Measurements from ENCODE around the gene PYCR2.

The PYCR2 gene

GRCh38 chr1:225899044-225899925 is 24.8 kb downstream of the PYCR2 start:
- Histone ChIP-seq H3K36me3 (ENCODE audit: control insufficient read depth in 1 of 2, insufficient read depth in 2 of 2, low read length in 2 of 2) (no peaks in the 10 kb centered on the region), H3K23ac (ENCODE audit: low read length) (no peak overlapping the region), H3K4me2 (ENCODE audit: low read length) (no peak overlapping the region)

GRCh38 chr1:225897595-225898514 is 26.2 kb downstream of the PYCR2 start:
- Histone ChIP-seq H3K4me3 (ENCODE audit: low read depth, low read length) (no peak overlapping the region), H3K18ac (ENCODE audit: low read length) (no peak overlapping the region), H2AK5ac (ENCODE audit: low read length) (no peak overlapping the region), H4K8ac (ENCODE audit: low read depth, low read length) (no peak overlapping the region), H3K27ac (ENCODE audit: low read depth, low read length) (no peak overlapping the region), H2BK12ac (ENCODE audit: low read length) (no peak overlapping the region), H3K4me2 (ENCODE audit: low read length) (no peak overlapping the region), H3K4ac (ENCODE audit: low read depth, low read length) (no peak overlapping the region), H4K12ac (ENCODE audit: low read depth, low read length) (no peak overlapping the region), H2BK120ac (ENCODE audit: insufficient read depth, low read length, poor library complexity) (no peak overlapping the region), H3K9ac (ENCODE audit: low read length) (no peak overlapping the region), H4K91ac (ENCODE audit: low read depth, low read length) (no peak overlapping the region), H3K36me3 (ENCODE audit: control insufficient read depth in 1 of 2, insufficient read depth in 2 of 2, low read length in 2 of 2) (no peaks in the 10 kb centered on the region), H3K14ac (ENCODE audit: low read length) (no peak overlapping the region), H3K27me3 (ENCODE audit: insufficient read depth, low read length) (no peaks in the 10 kb centered on the region), H3K23ac (ENCODE audit: low read length) (no peak overlapping the region), H3K79me1 (ENCODE audit: low read length) (peaks cover 1% of the 10 kb centered on the region), H2BK5ac (ENCODE audit: low read depth, low read length, poor library complexity) (no peak overlapping the region), H3K9me3 (ENCODE audit: insufficient read depth, low read depth, low read length) (no peaks in the 10 kb centered on the region), H3K4me1 (ENCODE audit: control insufficient read depth in 1 of 2, insufficient read depth in 2 of 2, low read length in 2 of 2) (peaks cover 4 to 5% of the 10 kb centered on the region in 2 experiments), H2AFZ (ENCODE audit: insufficient read depth, low read length, poor library complexity) (no peak overlapping the region), H3K79me2 (ENCODE audit: control insufficient read depth, insufficient read depth, low read length, poor library complexity) (no peaks in the 10 kb centered on the region)
- WGBS (ENCODE audit: extremely low coverage, insufficient coverage, insufficient read length): no CpG with 5 or more reads among the region's 19 CpGs
- no peak for DNase-seq

More at GRCh38 chr1:225899044-225899925, 24.8 kb downstream of the PYCR2 start:
- Histone ChIP-seq H3K4me3 (ENCODE audit: low read depth, low read length) (no peak overlapping the region), H3K18ac (ENCODE audit: low read length) (no peak overlapping the region), H4K12ac (ENCODE audit: low read depth, low read length) (no peak overlapping the region), H2AFZ (ENCODE audit: insufficient read depth, low read length, poor library complexity) (no peak overlapping the region), H4K8ac (ENCODE audit: low read depth, low read length) (no peak overlapping the region), H3K27me3 (ENCODE audit: insufficient read depth, low read length) (no peaks in the 10 kb centered on the region), H3K4ac (ENCODE audit: low read depth, low read length) (no peak overlapping the region), H3K4me1 (ENCODE audit: control insufficient read depth in 1 of 2, insufficient read depth in 2 of 2, low read length in 2 of 2) (peaks cover 4 to 5% of the 10 kb centered on the region in 2 experiments), H2BK120ac (ENCODE audit: insufficient read depth, low read length, poor library complexity) (no peak overlapping the region), H4K91ac (ENCODE audit: low read depth, low read length) (no peak overlapping the region), H3K79me1 (ENCODE audit: low read length) (peaks cover 1% of the 10 kb centered on the region), H3K27ac (ENCODE audit: low read depth, low read length) (no peak overlapping the region), H2AK5ac (ENCODE audit: low read length) (no peak overlapping the region), H3K79me2 (ENCODE audit: control insufficient read depth, insufficient read depth, low read length, poor library complexity) (no peaks in the 10 kb centered on the region), H2BK5ac (ENCODE audit: low read depth, low read length, poor library complexity) (no peak overlapping the region), H3K9ac (ENCODE audit: low read length) (no peak overlapping the region), H2BK12ac (ENCODE audit: low read length) (no peak overlapping the region), H3K14ac (ENCODE audit: low read length) (no peak overlapping the region), H3K9me3 (ENCODE audit: insufficient read depth, low read depth, low read length) (no peaks in the 10 kb centered on the region)
- DNase-seq: no peak
- no CpG with 5 or more reads among the region's 4 CpGs for WGBS (ENCODE audit: extremely low coverage, insufficient coverage, insufficient read length)

- WGBS (ENCODE audit: extremely low coverage, insufficient coverage, insufficient read length): no CpG with 5 or more reads among the region's 7 CpGs
- H3K79me1 ChIP-seq (ENCODE audit: low read length): peaks cover 1% of the 10 kb centered on the region
- H2BK5ac ChIP-seq (ENCODE audit: low read depth, low read length, poor library complexity): no peak overlapping the region
- H3K4me1 ChIP-seq (ENCODE audit: control insufficient read depth in 1 of 2, insufficient read depth in 2 of 2, low read length in 2 of 2): peaks cover 4 to 5% of the 10 kb centered on the region in 2 experiments
- H3K18ac ChIP-seq (ENCODE audit: low read length): peak overlapping the region; percentile 22
- H2BK120ac ChIP-seq (ENCODE audit: insufficient read depth, low read length, poor library complexity): no peak overlapping the region
- no peaks in the 10 kb centered on the region for H3K27me3 ChIP-seq (ENCODE audit: insufficient read depth, low read length)
- H4K8ac ChIP-seq (ENCODE audit: low read depth, low read length): peak overlapping the region; percentile 55
- H3K14ac ChIP-seq (ENCODE audit: low read length): peak overlapping the region; percentile 45
- no peak overlapping the region for H2BK12ac ChIP-seq (ENCODE audit: low read length)
- no peak overlapping the region for H3K27ac ChIP-seq (ENCODE audit: low read depth, low read length)
- H3K23ac ChIP-seq (ENCODE audit: low read length): no peak overlapping the region
- peak overlapping the region; percentile 26 for H2AFZ ChIP-seq (ENCODE audit: insufficient read depth, low read length, poor library complexity)
- no peak overlapping the region for H3K4ac ChIP-seq (ENCODE audit: low read depth, low read length)
- H3K79me2 ChIP-seq (ENCODE audit: control insufficient read depth, insufficient read depth, low read length, poor library complexity): no peaks in the 10 kb centered on the region
- DNase-seq: no peak
- no peak overlapping the region for H3K9ac ChIP-seq (ENCODE audit: low read length)
- no peak overlapping the region for H3K4me3 ChIP-seq (ENCODE audit: low read depth, low read length)
- H3K9me3 ChIP-seq (ENCODE audit: insufficient read depth, low read depth, low read length): no peaks in the 10 kb centered on the region
- no peak overlapping the region for H2AK5ac ChIP-seq (ENCODE audit: low read length)
- H3K4me2 ChIP-seq (ENCODE audit: low read length): no peak overlapping the region
- peak overlapping the region; percentile 70 for H4K12ac ChIP-seq (ENCODE audit: low read depth, low read length)
- H4K91ac ChIP-seq (ENCODE audit: low read depth, low read length): no peak overlapping the region
- no peaks in the 10 kb centered on the region for H3K36me3 ChIP-seq (ENCODE audit: control insufficient read depth in 1 of 2, insufficient read depth in 2 of 2, low read length in 2 of 2)
Observed at GRCh38 chr1:225896937-225897549, 27.0 kb downstream of the PYCR2 start.

GRCh38 chr1:225896494-225896893 is 27.6 kb downstream of the PYCR2 start:
- no peak overlapping the region for H2AK5ac ChIP-seq (ENCODE audit: low read length)
- no peak overlapping the region for H3K14ac ChIP-seq (ENCODE audit: low read length)
- no peak overlapping the region for H2BK5ac ChIP-seq (ENCODE audit: low read depth, low read length, poor library complexity)
- H3K23ac ChIP-seq (ENCODE audit: low read length): no peak overlapping the region
- no peak overlapping the region for H3K4me3 ChIP-seq (ENCODE audit: low read depth, low read length)
- H4K12ac ChIP-seq (ENCODE audit: low read depth, low read length): no peak overlapping the region
- no peak overlapping the region for H2BK12ac ChIP-seq (ENCODE audit: low read length)
- H3K4me1 ChIP-seq (ENCODE audit: control insufficient read depth in 1 of 2, insufficient read depth in 2 of 2, low read length in 2 of 2): peaks cover 4 to 5% of the 10 kb centered on the region in 2 experiments
- no peak overlapping the region for H3K4ac ChIP-seq (ENCODE audit: low read depth, low read length)
- H4K8ac ChIP-seq (ENCODE audit: low read depth, low read length): no peak overlapping the region
- no peaks in the 10 kb centered on the region for H3K36me3 ChIP-seq (ENCODE audit: control insufficient read depth in 1 of 2, insufficient read depth in 2 of 2, low read length in 2 of 2)
- no peak overlapping the region for H3K9ac ChIP-seq (ENCODE audit: low read length)
- no CpG with 5 or more reads among the region's 5 CpGs for WGBS (ENCODE audit: extremely low coverage, insufficient coverage, insufficient read length)
- no peak overlapping the region for H3K27ac ChIP-seq (ENCODE audit: low read depth, low read length)
- no peak for DNase-seq
- no peak overlapping the region for H4K91ac ChIP-seq (ENCODE audit: low read depth, low read length)
- no peaks in the 10 kb centered on the region for H3K9me3 ChIP-seq (ENCODE audit: insufficient read depth, low read depth, low read length)
- peaks cover 1% of the 10 kb centered on the region for H3K79me1 ChIP-seq (ENCODE audit: low read length)
- no peak overlapping the region for H2AFZ ChIP-seq (ENCODE audit: insufficient read depth, low read length, poor library complexity)
- no peaks in the 10 kb centered on the region for H3K79me2 ChIP-seq (ENCODE audit: control insufficient read depth, insufficient read depth, low read length, poor library complexity)
- no peak overlapping the region for H2BK120ac ChIP-seq (ENCODE audit: insufficient read depth, low read length, poor library complexity)
- no peak overlapping the region for H3K18ac ChIP-seq (ENCODE audit: low read length)
- no peak overlapping the region for H3K4me2 ChIP-seq (ENCODE audit: low read length)
- no peaks in the 10 kb centered on the region for H3K27me3 ChIP-seq (ENCODE audit: insufficient read depth, low read length)
